Measurements from ENCODE around the gene KLHL17. TPM values are rescaled to one million over a fixed set of nuclear protein-coding genes. Genes with fewer than 3 reads are reported as not detected.

The KLHL17 gene
- total RNA-seq, 1 donor from 2014 or later: 6.4 TPM

DNA sequence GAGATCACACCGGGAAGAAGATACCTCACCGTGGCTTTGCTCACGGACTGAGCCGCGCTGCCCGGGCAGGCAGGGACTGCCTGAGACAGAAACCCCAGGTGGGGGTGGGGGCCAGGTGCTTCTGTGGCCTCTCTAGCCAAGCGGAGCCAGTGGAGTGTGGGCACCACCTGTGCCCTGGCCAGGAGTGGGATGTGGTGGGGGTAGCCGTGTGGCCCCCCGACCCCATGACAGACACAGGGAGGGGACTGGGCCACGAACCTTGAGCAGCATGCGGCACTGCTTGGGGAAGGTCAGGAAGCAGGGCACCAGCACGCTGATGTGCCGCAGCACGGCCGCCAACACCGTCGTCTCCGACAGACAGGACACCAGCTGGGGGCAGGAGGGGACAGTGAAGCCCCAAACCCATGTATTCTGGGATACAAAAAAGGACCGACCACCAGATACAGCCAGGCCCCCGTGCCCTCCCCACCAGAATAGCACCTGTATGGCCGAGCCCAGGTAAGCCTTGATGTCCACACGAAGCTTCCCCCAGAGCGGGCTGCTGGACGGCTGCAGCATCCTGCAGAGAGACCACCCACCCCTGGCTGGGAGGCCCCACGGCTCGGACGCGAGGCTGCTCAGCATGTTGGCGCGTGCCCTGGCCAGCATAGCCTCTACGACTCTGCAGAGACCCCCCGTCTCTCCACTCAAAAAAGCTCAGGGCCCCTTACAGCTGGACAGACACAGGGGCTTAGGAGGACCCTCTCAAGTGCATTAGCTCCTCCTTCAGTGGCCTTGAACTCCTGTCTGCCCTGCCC, 6.7 kb upstream of the KLHL17 start:
- no peak for TF ChIP-seq CTCF (IDR thresholded peaks at IDR 0.05; ENCODE audit: borderline replicate concordance)
- intact Hi-C loops (cut with micrococcal nuclease): no loop called here
- H3K9me3 ChIP-seq (replicated peaks): no peaks in the 10 kb centered on the region
- no peak overlapping the region for H3K27ac ChIP-seq (replicated peaks)
- H3K4me1 ChIP-seq: peaks cover 20% of the 10 kb centered on the region
- H3K27me3 ChIP-seq (ENCODE audit: low read depth): no peaks in the 10 kb centered on the region
- DNase-seq: no peak
- peaks cover 86% of the 10 kb centered on the region for H3K36me3 ChIP-seq
- no peak overlapping the region for H3K4me3 ChIP-seq

DNA sequence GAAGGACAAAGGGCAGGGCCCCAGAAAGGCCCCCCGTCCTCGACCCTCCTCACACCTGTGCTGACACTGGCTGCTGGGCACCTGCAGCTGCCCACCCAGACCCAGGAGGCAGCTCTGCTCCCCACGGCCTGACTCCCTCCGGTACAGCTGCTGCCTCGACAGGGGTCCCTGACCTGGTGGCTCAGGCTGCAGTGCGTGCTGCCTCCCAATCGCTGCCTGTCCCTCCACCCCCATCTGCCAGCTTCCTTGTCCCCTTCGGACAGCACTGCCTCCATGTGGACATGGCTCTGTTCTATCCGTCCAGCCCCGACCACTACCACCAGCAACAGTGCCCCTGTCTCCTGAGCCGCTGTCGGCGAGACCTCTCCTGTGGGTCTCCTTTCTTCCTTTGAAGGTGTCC, 5.5 kb upstream of the KLHL17 start:
- Histone ChIP-seq H3K27me3 (ENCODE audit: low read depth) (no peaks in the 10 kb centered on the region), H3K9me3 (replicated peaks) (no peaks in the 10 kb centered on the region), H3K4me1 (peaks cover 30% of the 10 kb centered on the region), H3K4me3 (no peak overlapping the region), H3K36me3 (peaks cover 74% of the 10 kb centered on the region), H3K27ac (replicated peaks) (no peak overlapping the region)
- intact Hi-C loops (cut with micrococcal nuclease): no loop called here
- no peak for DNase-seq
- no peak for TF ChIP-seq CTCF (IDR thresholded peaks at IDR 0.05; ENCODE audit: borderline replicate concordance)

DNA sequence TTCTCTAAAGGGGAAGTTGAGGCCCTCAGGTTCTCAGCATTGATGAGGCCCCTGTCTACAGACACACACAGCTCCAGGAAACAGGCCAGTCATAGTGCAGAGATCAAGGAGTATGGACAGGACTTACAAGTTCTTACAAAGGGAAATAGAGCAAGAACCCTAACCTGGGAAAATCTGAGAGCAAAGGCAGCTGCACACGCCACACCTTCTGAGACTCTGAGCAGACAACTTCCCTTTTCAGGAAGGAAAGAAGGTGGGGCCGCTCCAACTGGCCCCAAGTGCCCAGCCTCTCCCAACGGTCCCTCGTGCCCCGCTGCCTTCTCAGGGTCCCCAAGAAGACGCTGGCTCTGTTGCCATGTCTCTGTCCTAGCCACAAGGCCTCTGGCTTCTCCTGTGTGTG, 4.9 kb upstream of the KLHL17 start:
- no peak overlapping the region for H3K27ac ChIP-seq (replicated peaks)
- intact Hi-C loops (cut with micrococcal nuclease): no loop called here
- no peak for TF ChIP-seq CTCF (IDR thresholded peaks at IDR 0.05; ENCODE audit: borderline replicate concordance)
- H3K4me3 ChIP-seq: no peak overlapping the region
- no peaks in the 10 kb centered on the region for H3K27me3 ChIP-seq (ENCODE audit: low read depth)
- DNase-seq: no peak
- peaks cover 36% of the 10 kb centered on the region for H3K4me1 ChIP-seq
- peaks cover 69% of the 10 kb centered on the region for H3K36me3 ChIP-seq
- H3K9me3 ChIP-seq (replicated peaks): no peaks in the 10 kb centered on the region

GRCh38 chr1:956636-957035, 3.7 kb upstream of the KLHL17 start:
- intact Hi-C loops (cut with micrococcal nuclease): no loop called here
- no peaks in the 10 kb centered on the region for H3K27me3 ChIP-seq (ENCODE audit: low read depth)
- DNase-seq: no peak
- TF ChIP-seq CTCF (IDR thresholded peaks at IDR 0.05; ENCODE audit: borderline replicate concordance): no peak
- H3K4me1 ChIP-seq: peaks cover 45% of the 10 kb centered on the region
- H3K4me3 ChIP-seq: no peak overlapping the region
- peaks cover 57% of the 10 kb centered on the region for H3K36me3 ChIP-seq
- no peaks in the 10 kb centered on the region for H3K9me3 ChIP-seq (replicated peaks)
- H3K27ac ChIP-seq (replicated peaks): no peak overlapping the region

DNA sequence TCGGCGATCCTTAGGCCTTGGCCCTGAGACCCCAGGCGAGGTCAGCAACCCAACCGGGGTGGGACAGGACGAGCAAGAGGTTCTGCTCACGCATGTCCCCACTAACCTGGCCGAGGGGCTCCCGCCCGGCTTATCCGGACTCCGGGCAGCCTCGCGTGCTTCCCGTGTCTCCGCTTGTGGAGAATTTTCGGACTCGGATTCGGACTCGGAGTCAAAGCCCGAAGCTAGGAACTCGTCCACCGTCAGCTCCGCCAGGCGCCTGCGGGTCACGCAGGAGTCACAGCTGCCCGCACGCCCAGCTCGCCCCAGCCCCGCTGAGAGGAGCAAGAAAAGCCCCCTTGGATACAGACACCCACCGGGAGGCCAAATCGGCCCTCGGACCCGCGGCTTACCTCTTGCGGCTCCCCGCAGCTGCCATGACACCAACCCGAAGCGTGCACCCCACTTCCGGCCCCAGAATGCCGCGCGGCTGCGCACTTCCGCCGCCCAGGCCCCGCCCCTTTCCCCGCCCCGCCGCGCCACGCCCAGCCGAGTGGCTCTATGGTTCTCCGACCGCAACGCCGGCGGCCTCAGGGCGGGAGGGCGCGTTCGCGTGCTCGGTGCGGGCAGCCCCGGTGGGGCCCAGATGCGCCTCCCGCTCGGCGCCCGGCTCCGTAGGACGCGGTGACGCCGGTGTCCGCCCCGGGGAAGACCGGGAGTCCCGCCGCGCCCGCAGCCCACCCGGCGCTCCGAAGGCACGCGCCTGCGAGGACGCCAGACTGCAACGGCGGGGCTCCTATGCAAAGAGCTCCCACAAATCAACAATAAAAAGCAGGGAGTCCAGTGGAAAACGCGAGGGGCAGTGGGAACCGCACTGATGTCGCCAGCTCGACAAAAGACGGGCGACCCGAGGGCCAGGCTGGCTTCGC, 1.3 kb upstream of the KLHL17 start, which contains the start of gene NOC2L:
TSS of gene NOC2L (minus strand) at position 434 of the 908 bp plus-strand sequence. CDS start at position 418, 16 bp downstream.
- Histone ChIP-seq H3K36me3 (peaks cover 40% of the 10 kb centered on the region), H3K27ac (replicated peaks) (peak within 1 kb of the TSS; percentile 69), H3K27me3 (ENCODE audit: low read depth) (no peaks in the 10 kb centered on the region), H3K4me1 (peaks cover 47% of the 10 kb centered on the region), H3K9me3 (replicated peaks) (no peaks in the 10 kb centered on the region), H3K4me3 (peak within 1 kb of the TSS; percentile 100)
- peak; percentile 94 for DNase-seq
- TF ChIP-seq CTCF (IDR thresholded peaks at IDR 0.05; ENCODE audit: borderline replicate concordance): no peak
- intact Hi-C loops (cut with micrococcal nuclease): no loop called here

All from left ventricle myocardium inferior (tissue), 1 donor.